EH (cell line): ENCODE measurements around the gene PLXNC1.

Experiments
- DNase-seq: peaks from one replicate; pipeline ENCODE4 v3.0.0-alpha.2; 2015; ENCODE audit warnings: low read depth

The PLXNC1 gene

DNA sequence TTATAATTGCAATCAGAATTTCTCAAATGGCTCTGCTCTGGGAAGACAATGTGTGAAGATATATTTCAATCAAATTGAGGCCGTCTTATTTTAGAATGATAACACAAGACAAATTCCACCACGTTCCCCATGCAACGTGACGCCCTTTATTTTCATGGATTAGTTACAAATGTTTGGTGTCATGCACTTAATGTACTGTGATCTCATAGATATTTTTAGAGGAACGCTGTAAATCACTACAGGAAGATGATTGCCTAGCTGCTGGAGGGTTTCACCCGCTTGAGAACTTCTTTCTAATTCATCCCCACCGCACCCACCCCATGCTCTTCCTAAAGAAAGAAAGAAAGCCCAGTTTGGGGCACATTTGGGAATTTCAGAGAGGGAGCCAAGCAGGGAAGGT, 117.2 kb downstream of the PLXNC1 start:
- DNase-seq = peak; percentile 77

DNA sequence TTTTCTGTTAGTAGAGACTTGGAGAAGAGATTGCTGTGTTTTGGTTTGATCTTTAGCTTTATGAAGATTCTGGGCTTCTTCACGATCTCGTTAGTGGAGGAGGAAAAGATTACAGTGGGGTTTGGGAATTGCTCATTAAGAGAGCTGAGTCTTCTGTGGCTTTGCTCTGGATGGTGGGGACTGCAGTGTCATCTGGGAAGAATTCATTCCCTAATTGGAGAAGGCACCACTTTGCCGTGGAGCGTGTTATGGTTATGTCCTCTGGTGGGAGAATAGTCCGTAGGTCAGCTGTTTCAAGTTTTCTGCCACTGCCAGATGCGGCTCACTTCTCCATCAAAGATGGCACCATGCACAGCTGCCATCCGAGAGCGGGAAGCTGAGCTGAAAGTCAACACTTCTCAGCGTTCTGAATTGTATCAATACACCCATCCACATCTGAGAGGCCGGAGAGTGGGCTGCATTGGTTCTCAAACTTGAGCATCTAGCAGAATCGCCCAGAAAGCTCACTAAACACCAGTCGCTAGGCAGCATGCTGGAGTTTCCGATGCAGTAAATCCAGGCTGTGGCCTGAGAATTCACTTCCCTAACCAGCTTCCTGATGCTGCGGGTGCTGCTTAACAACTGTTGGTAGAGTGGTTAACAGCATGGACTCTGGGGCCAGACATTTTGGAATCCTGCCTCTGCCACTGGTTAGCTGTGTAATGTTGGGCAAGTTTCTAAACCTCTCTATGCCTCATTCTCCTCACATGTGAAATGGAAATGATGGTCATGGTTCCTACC, 117.8 kb downstream of the PLXNC1 start:
- DNase-seq = peak; percentile 93

DNA sequence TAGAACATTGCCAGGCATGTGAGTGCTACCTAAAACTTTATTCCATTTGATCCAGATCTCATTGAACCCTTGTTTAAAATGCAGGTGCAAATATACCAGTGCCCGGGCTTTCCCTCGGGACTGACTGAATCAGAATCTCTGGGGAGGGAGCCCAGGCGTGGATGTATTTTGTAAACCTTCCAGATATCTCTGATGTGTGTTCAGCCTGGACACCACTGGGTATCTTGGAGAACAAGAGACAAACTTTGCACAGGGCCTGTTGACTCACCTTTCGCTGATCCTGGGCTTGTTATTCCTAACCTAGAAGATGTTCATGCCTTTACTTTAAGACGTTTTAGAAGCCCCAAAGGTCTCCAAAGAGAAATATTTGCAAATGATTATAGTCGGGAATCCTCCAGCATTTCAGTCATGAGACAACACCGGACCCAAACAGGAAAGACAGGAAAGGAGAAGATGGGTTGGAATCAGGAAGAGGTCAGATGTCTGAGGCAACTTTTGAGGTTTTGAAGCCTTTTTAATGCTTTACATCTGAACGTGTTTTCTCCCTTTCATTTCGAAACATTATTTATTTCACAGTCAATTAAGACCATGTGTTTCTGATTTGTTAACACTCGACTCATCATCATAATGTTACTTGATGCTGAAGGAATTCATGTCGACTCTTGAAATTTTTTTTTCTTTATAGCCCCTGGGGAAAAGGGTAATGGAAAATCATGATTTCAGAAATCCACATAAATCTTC, 118.6 kb downstream of the PLXNC1 start:
- peak; percentile 95 for DNase-seq

DNA sequence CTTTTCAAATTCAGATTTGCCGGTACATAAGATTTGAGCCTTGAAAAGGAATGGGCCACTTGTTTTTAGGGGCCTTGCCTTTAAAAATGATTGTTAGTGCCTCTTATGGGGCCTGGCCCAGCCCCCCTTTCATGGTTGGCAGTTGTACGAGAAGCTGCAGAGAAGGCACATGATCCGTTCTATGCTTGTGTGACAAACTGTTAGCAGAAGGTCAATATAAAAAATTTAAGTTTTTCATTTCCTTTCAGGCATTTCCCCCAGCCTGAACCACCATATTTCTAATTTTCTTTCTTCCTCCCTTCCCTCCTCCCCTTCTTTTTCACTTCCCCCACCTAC, 119.1 kb downstream of the PLXNC1 start:
- DNase-seq = no peak

DNA sequence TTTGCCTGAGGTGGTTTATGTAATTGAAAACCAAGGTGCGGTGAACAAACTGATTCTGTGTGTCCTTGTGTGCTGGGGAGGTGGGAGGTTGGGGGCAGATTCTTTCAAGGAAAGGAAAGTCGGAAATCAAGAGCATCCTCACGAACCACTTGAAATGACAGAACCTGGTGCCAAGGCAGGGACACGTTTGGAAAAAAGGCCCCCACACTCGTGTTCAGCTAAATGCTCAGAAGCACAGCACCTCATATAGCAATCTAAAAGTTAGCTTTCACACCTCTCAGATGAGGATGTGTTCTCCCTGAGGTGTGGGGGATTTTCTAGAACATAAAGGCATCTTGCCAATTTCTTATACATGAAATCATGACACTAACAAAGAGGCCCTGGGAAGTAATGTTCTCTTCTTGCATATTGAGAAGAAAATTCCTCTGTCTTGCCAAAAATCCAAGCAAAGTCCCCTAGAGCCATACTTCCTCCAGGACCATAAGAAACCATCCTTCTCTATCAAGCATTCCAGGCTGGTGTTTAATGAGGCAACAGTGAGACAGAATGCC, 119.6 kb downstream of the PLXNC1 start:
- peak; percentile 81 for DNase-seq

DNA sequence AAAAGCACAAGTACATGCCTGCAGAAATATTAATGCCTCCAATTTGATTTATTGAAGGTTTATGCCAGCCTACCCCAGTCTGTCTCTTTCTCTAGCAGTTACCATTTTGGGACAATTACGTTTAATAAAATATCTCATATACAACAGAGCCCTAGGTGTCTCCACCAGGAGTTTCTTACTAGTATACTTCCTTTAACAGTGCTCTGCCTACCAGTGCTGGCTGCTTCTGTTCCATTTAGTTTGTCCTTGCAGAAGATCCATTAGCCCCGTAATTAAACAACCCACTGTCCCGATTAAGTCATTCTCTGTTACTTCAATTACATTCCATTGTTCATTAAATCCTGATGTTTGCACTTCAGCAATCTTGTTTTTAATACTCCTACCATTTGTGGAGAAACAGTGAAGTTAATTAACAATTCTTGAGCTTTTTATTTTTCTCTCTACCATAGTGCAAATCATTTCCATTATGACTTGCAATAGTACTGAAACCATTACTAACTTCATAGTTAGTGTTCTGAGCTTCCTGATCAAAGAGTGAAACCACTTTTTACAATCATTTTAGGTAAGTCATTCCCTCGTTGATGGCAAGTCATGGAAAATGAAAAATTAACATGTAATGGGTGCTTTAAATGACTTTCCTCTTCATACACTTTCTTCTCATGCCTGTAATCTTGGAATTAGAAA, 121.1 kb downstream of the PLXNC1 start:
- DNase-seq = no peak

DNA sequence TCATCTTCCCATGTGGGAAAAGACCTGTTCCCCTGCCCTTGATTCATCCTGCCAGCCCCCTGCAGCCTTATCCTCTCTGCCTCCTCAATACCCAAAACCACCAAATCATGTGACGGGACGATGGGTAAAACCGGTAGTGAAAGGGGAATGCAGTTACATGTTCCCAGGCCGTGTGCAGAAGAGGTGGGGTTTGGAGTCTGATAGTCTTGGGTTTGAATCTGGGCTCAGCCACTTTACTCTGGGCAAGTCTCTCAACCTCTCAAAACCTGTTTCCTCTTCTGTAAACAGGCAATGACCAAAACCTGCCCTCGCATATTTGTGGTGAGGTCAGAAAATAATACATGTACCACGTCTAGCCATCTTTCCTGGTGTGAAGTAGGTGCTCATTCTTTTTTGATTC, 123.0 kb downstream of the PLXNC1 start:
- no peak for DNase-seq

DNA sequence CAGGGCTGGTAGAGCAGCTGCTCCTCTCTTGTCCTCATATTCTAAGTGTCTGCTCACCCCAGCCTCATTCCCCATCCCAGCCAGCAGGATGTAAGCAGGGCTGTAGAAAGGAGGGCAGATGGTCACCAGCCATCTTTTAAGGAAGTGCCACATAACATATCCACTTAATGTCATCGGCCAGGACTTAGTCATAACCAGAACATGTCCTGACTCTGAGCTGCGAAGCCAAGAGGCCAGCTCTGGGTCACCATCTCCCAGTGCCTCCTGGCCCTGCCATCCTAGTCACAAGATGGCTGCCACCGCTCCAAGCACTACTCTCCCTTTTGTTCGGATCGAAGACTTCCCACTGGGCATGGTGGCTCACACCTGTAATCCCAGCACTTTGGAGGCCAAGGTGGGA, 123.9 kb downstream of the PLXNC1 start:
- peak; percentile 25 for DNase-seq

DNA sequence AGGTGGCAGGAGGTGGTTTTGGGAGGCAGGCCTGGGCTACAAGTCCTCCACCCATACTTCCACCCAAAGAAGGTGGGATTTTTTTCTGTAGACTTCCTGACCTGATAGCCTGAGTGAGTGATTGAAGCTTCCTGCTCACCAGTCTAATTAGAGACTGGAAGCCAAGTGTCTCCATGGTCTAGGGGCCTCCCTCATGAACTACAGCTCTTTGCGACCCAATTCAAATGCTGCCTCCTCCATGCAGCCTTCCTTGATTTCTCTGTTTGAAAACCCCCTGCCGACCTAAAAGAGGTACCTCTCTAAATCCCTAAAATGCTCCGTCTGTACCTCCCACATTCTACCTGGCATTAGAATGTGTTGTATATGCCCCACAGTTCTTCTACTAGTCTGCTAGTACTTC, 124.9 kb downstream of the PLXNC1 start:
- DNase-seq = no peak

DNA sequence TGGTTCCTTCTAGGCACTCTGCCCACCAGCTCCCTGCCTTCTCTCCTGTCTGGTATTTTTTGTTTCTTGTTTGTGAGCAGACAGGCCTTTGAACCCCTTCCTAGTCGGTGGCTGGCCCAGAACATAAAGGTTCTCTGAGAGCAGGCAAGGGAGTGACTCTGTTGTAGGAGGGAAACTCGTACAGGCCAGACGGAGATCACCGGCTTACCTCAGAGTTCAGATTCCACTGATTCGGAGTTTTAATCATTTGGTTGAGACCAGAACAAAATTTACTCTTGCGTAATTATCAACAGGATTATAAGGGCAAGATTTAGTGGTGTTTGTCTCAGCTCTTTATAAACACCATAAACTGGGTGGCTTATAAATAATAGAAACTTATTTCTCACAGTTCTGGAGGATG, 128.3 kb downstream of the PLXNC1 start:
- no peak for DNase-seq

DNA sequence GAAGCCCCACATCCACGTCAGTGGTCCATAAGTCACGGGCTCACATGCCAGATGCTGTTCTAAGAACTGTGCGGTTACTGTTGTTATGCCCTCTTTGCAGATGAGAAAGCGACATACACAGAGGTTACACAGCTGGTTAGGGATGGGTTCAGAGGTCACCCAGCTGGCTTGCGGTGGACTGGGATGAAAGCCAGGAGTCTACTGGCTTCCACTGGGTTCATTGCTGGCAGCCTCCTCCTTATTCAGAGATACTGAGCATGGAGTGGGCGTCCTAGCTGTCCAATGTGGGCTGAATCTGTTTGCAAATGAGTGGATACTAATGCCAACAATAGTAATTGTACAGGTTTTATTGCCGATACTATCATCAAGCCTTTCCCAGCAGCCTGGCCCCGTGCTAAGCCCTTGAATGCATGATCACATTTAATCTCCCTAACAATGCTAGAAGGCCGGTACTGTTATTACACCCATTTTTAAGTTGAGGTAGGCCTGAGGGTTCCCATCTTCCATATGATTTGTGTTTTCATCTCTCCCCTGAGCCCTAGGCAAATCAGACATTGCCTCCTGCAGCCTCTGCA, 129.1 kb downstream of the PLXNC1 start:
- no peak for DNase-seq

DNA sequence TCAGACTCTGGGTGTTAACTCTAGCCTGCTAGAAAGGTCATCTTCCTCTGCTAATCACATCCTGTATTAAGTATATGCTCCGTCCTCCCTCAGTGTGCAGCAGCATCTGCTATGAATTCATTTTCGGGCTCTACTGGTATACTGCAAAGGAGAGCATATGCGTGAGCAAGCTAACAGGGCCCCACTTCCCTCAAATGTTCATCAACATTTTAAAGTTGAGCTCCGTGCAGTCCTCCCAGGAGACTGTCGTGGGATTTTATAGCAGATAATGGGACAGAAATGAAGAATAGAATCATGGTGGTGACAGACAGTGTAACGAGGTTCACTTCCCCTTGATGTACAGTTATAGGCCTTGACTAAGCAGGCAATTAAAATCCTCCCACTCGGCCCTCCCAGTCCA, 131.7 kb downstream of the PLXNC1 start:
- no peak for DNase-seq

DNA sequence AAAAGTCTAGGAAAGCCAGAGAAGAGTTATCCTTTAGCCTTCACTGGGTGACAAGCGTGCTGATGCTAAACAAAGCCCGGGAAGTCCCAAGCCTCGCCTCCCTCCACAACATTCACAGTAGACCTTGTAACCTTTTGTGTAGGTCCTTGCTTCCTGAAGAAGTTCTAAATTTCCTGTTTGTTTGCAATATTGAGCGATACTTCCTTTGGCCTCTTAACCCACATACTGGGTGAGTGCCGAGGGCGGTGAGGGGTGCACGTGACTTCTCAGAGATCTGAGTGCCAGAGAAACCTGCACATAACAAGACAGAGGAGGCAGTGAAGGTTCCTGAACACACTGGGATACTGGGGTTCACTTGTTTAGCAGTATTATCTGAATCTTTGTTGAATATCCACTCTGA, 134.3 kb downstream of the PLXNC1 start:
- DNase-seq = no peak

DNA sequence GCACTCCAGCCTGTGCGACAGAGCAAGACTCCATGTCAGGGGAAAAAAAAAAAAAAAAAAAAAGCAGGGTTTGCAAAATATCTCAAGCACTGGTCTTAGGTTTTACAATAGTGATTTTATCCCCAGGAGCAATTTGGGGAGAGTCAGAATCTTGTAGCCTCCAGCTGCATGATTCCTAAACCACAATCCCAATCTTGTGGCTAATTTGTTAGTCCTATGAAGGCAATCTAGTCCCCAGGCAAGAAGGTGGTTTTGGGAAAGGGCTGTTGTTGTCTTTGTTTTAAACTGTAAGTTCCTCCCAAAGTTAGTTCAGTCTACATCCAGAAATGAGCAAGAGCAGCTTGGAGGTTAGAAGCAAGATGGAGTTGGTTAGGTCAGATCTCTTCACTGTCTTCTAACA, 135.7 kb downstream of the PLXNC1 start:
- peak; percentile 60 for DNase-seq

DNA sequence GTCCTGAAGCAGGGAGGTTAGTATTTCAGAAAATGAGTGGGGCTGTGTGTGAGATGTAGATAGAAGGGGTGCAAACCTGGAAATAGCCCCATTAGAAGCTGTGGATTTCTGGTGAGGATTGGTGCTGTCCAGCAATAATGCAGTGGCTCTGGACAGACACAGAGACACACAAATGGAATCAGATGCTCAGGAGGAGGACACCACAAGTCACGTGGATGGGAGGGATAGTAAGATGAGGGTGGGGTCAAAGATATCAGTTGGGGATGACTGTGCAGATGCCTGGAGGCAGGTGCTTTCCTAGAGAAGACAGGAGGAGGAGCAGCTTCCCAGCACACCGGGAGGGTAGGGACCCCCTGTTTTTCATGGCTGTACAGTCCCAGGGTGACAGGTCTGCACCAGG, 136.5 kb downstream of the PLXNC1 start:
- DNase-seq = no peak

DNA sequence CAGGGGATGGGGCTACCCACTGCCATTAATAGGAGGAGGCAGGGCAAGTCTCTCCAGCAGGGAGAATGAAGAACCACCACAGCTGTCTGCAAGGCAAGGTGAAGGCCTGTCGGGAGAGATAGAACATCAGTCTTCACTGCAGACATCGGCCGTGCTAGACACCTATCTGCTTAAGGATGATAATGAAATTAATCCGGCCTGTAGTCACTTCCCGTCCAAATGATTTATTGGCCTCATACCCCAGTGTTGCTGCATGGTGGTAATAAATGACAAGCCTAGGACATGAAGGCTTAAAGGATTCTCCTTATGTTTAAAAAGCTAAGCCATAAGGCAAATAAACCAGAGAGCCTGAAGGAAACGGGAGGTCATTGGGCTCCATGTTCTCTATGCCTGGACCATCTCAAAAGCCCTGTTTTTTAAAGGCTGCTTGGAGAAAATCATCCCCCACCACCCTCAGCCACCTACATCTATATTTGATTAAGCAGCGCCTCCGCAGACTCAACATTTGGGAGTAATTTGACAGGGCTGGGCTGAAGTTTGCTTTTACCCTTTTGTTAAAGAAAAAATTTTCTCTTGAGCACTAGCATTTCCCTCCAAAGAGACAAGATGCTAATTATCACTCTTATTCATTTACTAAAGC, 137.7 kb downstream of the PLXNC1 start:
- DNase-seq = no peak

DNA sequence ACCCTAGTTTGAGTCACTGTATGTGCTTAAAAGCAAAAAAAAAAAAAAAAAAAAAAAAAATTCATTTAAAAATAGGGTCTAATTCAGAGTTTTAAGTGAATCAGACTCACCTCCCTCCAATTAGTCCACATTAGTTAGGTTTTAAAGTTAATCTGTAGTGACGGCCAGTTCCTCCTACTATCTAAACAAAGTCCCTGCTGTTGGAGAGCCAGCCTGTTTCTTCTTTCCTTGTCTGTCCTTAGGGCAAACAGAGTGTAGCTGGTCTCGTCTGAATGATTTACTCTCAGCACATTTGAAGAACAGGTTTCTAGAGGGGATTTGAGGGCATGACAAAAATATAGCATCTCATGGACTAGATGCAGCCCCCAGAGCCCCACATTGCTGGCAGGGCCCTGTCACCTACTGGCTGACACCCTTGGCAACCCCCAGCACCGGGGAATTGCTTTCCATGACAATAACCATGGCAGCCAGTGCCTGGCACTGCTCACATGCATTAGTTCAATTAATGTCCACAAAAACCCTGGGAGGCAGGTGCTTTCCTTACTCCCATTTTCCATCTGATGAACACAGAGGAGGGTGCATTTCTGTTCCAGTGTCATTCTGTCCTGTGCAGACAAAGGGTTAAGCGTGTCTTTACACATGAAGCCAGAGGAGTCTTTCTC, 138.3 kb downstream of the PLXNC1 start:
- DNase-seq = no peak

DNA sequence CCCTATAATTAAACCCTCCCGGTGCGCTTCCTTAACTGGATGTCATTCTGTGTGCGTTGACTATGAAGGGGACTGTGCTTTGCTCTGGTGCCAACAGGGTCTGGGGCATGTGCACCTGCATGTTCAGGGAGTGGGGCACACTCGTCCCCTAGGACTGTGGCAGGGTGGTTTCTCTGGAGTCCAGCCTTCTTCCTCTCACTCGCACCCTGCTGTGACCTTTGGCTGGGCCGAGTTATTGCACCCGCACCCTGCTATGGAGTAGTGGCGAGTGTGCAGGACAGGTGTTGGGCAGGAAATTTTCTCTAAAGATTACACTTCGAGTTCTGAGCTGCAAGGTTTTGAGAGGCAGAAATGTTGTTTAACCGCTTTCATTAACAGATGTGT, 138.9 kb downstream of the PLXNC1 start:
- DNase-seq = no peak

DNA sequence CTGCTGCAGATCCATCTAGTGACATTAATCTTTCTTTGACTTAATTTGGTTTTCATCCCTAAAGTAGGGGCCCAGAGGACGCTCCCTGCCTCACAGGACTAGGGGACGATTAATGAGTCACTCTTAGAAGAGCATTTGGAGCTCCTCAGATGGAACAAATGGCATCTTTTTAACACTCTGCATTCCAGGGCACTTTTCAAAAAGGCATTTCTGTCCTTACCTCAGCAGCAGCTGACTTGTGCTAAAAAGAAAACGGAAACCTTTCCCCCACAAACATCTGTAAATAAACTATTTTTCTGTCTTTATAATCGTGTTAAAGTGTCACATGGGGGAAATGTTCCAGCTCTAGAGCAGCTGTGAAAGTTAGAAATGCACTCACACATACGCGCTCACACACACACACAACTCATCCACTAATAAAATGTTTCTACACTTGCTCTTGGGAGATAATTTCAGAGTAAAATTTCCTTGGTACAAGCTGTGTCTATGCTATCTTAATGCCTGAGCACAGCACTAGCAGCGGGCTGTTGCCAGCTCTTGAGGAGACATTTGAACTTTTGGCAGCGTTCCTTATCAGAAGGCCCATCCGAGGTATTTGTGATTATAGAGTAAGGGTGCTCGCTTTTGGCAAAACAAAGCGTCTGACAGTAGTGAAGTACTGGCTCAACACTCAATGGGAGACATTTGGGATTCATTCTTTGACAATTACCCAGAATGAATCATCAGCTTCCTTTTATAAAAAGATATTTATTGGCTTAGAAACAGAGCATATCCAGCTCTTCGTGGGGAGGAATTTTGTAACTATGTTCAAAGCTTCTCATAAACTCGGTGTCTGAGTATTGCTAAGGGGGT, 141.3 kb downstream of the PLXNC1 start:
- peak; percentile 97 for DNase-seq

DNA sequence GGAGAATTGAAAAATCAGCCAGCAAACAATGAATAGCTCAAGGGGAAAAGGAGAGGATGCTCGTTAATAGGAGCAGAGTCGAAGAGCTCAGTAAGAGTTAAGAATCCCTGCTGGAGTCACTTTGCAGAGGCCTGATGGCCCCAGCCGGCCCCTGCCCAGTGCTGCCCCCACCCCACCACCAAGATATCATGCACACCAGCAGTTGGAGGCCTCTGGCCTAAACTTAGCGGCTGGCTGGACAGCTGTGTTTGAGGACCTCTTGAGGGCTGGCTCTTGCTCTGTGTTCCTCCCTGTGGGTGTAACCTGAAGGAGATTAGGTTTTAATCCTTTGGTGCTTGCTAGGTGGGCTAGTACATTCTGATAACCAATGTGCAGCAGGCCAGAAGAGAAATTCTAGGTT, 142.0 kb downstream of the PLXNC1 start:
- no peak for DNase-seq
